Measurements from ENCODE around the gene HRH2. TPM values are rescaled to one million over a fixed set of nuclear protein-coding genes. Genes with fewer than 3 reads are reported as not detected.

Gene HRH2
- total RNA-seq, 6 donors from 2014 or later, result 3.8 to 16.8 (median 7.8) TPM

- 67 to 79% methylated on average over 3 of the region's 3 CpGs for WGBS, 2 donors
- TF ChIP-seq POLR2AphosphoS5 (IDR thresholded peaks at IDR 0.05) (no peak), POLR2A (IDR thresholded peaks at IDR 0.05) (no peak), CTCF (IDR thresholded peaks at IDR 0.05) (no peak), EP300 (IDR thresholded peaks at IDR 0.05) (no peak)
- Histone ChIP-seq H3K9me3 (no peaks in the 10 kb centered on the region), H3K27me3 (peaks cover 0 to 3% (median 2%) of the 10 kb centered on the region in 4 donors), H3K4me3 (no peak overlapping the region), H3K4me1 (peaks cover 0 to 11% (median 2%) of the 10 kb centered on the region in 4 donors), H3K27ac (no peak overlapping the region), H3K36me3 (no peaks in the 10 kb centered on the region)
- ATAC-seq (ENCODE audit: low FRiP score in 2 of 2), result no peak
- DNase-seq, result no peak
Observed at GRCh38 chr5:175731172-175731571, 73.3 kb downstream of the HRH2 start.

DNA sequence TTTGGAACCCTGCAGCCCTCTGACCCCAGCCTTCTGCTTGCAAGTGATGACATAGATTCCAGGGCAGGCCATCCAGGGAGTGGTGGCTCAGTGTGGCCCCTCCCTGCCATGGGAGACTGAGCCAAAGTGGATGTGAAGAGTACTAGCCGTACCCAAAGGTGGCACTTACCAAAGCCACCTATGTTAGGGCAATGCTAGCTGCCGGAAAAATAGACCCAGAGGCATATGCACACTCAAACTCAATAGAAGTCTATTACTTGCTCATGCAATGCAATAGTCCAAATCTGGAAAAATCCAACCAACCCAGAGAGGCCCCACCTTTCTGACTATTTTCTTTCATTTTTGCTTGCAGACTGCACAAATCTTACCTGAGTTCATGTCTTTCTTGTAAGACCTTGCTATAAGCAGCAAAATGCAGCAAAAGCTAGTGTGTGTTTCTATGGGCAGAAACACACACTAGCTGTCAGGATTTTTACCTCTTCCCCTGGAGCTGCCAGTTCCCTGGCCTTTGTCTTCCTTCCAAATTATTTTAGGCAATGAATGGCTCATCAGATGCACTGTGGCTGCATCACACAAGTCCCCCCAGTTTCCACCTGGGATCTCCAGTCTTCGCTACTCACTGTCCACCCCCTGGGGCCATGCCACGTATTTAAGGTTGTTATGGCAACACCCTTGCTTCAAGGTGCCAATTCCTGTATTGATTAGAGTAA is 74.0 kb downstream of the HRH2 start:
- Histone ChIP-seq H3K27me3 (peaks cover 0 to 3% (median 2%) of the 10 kb centered on the region in 4 donors), H3K9me3 (no peaks in the 10 kb centered on the region), H3K4me1 (peaks cover 0 to 11% (median 2%) of the 10 kb centered on the region in 4 donors), H3K27ac (no peak overlapping the region), H3K36me3 (no peaks in the 10 kb centered on the region), H3K4me3 (no peak overlapping the region)
- no peak for DNase-seq
- TF ChIP-seq EP300 (IDR thresholded peaks at IDR 0.05) (no peak), CTCF (IDR thresholded peaks at IDR 0.05) (no peak), POLR2AphosphoS5 (IDR thresholded peaks at IDR 0.05) (no peak), POLR2A (IDR thresholded peaks at IDR 0.05) (no peak)
- ATAC-seq (ENCODE audit: low FRiP score in 2 of 2), result no peak
- 78 to 82% methylated on average over 4 of the region's 4 CpGs for WGBS, 2 donors

DNA sequence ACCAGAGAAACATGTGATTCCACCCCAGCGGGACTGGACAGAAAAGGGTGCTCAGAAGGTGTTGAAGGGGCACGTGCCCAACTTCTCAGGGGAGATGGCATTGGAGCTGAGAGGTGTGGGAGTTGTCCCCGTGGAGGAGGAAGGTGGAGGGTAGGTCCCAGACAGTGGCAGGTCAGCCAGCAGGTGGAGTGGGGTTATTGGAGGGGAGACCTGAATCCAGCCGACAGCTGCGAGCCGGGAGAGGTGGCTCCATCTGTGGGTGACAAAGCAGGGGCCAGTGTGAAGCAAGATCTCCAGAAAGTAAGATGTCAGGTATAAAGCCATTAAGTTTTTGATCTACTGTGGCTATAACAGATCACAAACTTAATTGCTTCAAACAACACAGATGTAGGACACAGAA is 75.1 kb downstream of the HRH2 start:
- Histone ChIP-seq H3K4me1 (peaks cover 0 to 11% (median 2%) of the 10 kb centered on the region in 4 donors), H3K27me3 (peaks cover 0 to 3% (median 2%) of the 10 kb centered on the region in 4 donors), H3K36me3 (no peaks in the 10 kb centered on the region), H3K9me3 (no peaks in the 10 kb centered on the region), H3K27ac (no peak overlapping the region), H3K4me3 (no peak overlapping the region)
- ATAC-seq (ENCODE audit: low FRiP score in 2 of 2) (no peak), DNase-seq (no peak)
- TF ChIP-seq POLR2A (IDR thresholded peaks at IDR 0.05), result no peak
- 73 to 75% methylated on average over 6 of the region's 6 CpGs for WGBS, 2 donors

GRCh38 chr5:175734016-175734415 is 76.1 kb downstream of the HRH2 start:
- TF ChIP-seq EP300 (IDR thresholded peaks at IDR 0.05), result no peak
- TF ChIP-seq POLR2A (IDR thresholded peaks at IDR 0.05), result no peak
- TF ChIP-seq POLR2AphosphoS5 (IDR thresholded peaks at IDR 0.05), result no peak
- TF ChIP-seq CTCF (IDR thresholded peaks at IDR 0.05), result no peak
- DNase-seq (no peak), ATAC-seq (ENCODE audit: low FRiP score in 2 of 2) (no peak)
- Histone ChIP-seq H3K4me1 (peaks cover 0 to 11% (median 2%) of the 10 kb centered on the region in 4 donors), H3K36me3 (no peaks in the 10 kb centered on the region), H3K4me3 (no peak overlapping the region), H3K27ac (no peak overlapping the region), H3K9me3 (no peaks in the 10 kb centered on the region), H3K27me3 (peaks cover 0 to 3% (median 2%) of the 10 kb centered on the region in 4 donors)
- 86 to 89% methylated on average over 14 of the region's 14 CpGs for WGBS, 2 donors

- H3K9me3 ChIP-seq, result no peaks in the 10 kb centered on the region
- ATAC-seq (ENCODE audit: low FRiP score in 2 of 2) (no peak), DNase-seq (no peak)
- peaks cover 0 to 6% (median 1%) of the 10 kb centered on the region in 4 donors for H3K4me1 ChIP-seq
- no peak overlapping the region for H3K27ac ChIP-seq
- H3K4me3 ChIP-seq, result no peak overlapping the region
- no peaks in the 10 kb centered on the region for H3K36me3 ChIP-seq
- no peak for TF ChIP-seq POLR2A (IDR thresholded peaks at IDR 0.05)
- no peak for TF ChIP-seq CTCF (IDR thresholded peaks at IDR 0.05)
- TF ChIP-seq EP300 (IDR thresholded peaks at IDR 0.05), result no peak
- no peak for TF ChIP-seq POLR2AphosphoS5 (IDR thresholded peaks at IDR 0.05)
- 76 to 93% methylated on average over 3 to 10 of the region's 10 CpGs for WGBS, 2 donors
- H3K27me3 ChIP-seq, result peaks cover 0 to 3% (median 0%) of the 10 kb centered on the region in 4 donors
Observed at GRCh38 chr5:175734501-175734900, 76.6 kb downstream of the HRH2 start.
